ENCODE measurements around the gene KRTAP2-3.
"Not testable (repeated sequence)": the region's sequence is repeated elsewhere in the genome, so short reads cannot be mapped to it uniquely, and the experiment has no call there.

KRTAP2-3 gene

DNA sequence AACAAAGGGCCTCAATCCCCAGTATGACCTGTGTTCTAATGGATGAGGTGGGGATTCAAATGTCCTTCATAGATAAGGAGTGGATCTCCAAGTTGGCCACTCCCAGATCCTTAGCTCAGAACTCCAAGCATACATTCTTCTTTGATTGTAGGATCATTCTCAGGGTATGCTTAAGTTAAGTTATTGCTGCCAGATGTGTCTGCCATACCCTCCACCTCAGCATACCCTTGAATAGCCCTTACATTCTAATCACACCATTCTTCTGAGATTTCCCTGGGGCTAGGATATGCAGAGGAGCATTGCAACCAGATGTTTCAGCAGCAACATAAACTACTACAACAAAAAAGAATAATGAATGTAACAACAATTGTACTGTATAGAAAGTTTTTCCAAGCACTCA, 7.4 kb upstream of the KRTAP2-3 start:
- Histone ChIP-seq H3K27ac (ENCODE audit: low read depth in 2 of 2, low read length in 2 of 2) (no peak overlapping the region), H3K27me3 (ENCODE audit: control insufficient read depth in 2 of 2, insufficient read depth in 2 of 2, low read length in 2 of 2) (no peaks in the 10 kb centered on the region), H3K36me3 (ENCODE audit: control insufficient read depth in 2 of 2, insufficient read depth in 2 of 2, low read length in 2 of 2) (no peaks in the 10 kb centered on the region), H3K4me3 (ENCODE audit: low read length in 2 of 2) (no peak overlapping the region), H3K9me3 (ENCODE audit: control insufficient read depth in 2 of 2, low read length in 2 of 2) (no peaks in the 10 kb centered on the region), H3K4me1 (ENCODE audit: control insufficient read depth in 2 of 2, insufficient read depth in 2 of 2, low read length in 2 of 2) (no peaks in the 10 kb centered on the region), H3K9ac (ENCODE audit: low read depth in 1 of 2, low read length in 2 of 2) (no peak overlapping the region)

DNA sequence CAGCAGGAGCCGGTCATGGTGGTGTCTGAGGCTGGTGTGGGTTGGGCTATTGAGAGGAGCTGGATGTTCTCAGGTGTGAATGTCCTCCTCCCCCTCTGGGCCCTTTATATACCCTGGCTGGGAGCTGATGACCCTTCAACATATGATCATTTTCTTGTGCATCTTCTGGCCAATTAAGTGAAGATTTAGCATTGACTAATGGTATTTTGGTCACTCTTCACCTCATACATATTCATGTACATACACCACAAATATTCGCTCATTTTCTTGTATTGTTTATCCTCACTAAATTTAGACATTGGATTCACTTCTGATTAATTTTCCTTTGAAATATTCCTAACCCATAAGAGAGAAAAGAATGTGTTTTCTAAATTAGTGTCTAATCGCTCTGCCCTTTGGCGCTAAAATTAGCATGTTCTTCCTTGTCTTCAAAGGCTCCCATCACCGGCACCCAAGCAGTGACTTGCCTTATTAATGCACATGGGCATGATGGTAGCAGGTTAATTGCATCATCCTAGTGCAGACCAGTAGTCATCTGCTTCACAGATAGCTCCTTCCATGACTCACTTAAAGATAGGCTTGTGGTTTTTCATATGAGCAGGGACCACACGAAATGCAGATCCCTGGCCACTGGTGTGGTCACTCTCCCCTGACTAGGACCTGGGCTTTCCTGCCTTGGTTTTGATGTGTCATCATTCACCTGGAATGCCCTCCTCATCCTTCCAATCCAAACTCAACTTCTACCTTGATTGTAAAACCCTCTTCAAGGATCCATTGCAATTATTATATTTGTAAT, 6.1 kb upstream of the KRTAP2-3 start, which contains the start of gene KRTAP2-4:
Gene KRTAP2-4 (minus strand): TSS at position 51 of the 796 bp plus-strand sequence. CDS start 34 bp downstream, at position 17.
- Histone ChIP-seq H3K4me3 (ENCODE audit: low read length in 2 of 2) (no peak within 1 kb of the TSS), H3K36me3 (ENCODE audit: control insufficient read depth in 2 of 2, insufficient read depth in 2 of 2, low read length in 2 of 2) (no peaks in the 10 kb centered on the region), H3K9me3 (ENCODE audit: control insufficient read depth in 2 of 2, low read length in 2 of 2) (no peaks in the 10 kb centered on the region), H3K27me3 (ENCODE audit: control insufficient read depth in 2 of 2, insufficient read depth in 2 of 2, low read length in 2 of 2) (peaks cover 0 to 2% of the 10 kb centered on the region in 2 donors), H3K4me1 (ENCODE audit: control insufficient read depth in 2 of 2, insufficient read depth in 2 of 2, low read length in 2 of 2) (no peaks in the 10 kb centered on the region), H3K9ac (ENCODE audit: low read depth in 1 of 2, low read length in 2 of 2) (no peak within 1 kb of the TSS), H3K27ac (ENCODE audit: low read depth in 2 of 2, low read length in 2 of 2) (no peak within 1 kb of the TSS)

DNA sequence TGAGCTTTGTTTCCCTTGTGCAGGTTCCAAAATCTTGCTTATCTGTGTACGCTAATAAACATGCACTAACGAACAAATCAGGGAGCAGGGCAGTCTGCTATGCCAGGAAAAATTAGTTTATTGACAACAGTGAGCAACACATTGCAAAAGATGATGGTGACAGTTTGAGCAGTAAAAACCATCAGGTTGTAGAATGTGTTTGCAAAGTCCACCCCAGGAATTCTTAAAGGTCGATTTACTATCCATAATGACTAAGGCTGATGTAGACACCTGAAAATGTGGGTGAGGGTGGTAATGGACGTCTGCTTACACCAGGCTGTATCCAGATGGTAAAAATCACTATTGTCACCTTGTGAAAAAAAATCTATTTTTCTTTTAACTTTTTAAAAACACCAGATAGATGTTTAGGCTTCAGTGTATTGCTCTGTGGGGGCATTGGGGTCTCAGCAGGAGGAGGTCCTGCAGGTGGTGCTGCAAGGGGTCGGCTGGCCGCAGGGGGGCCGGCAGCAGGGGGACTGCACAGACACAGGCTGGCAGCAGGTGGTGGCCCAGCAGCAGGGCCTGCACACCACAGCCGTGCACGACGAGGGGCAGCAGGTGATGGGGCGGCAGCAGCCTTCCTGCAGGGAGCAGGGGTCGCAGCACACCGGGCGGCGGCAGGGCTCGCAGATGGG, 5.2 kb upstream of the KRTAP2-3 start:
- not testable (repeated sequence) for H3K4me3 ChIP-seq (ENCODE audit: low read length in 2 of 2); H3K9ac ChIP-seq (ENCODE audit: low read depth in 1 of 2, low read length in 2 of 2); H3K4me1 ChIP-seq (ENCODE audit: control insufficient read depth in 2 of 2, insufficient read depth in 2 of 2, low read length in 2 of 2); H3K9me3 ChIP-seq (ENCODE audit: control insufficient read depth in 2 of 2, low read length in 2 of 2); H3K36me3 ChIP-seq (ENCODE audit: control insufficient read depth in 2 of 2, insufficient read depth in 2 of 2, low read length in 2 of 2); H3K27ac ChIP-seq (ENCODE audit: low read depth in 2 of 2, low read length in 2 of 2); H3K27me3 ChIP-seq (ENCODE audit: control insufficient read depth in 2 of 2, insufficient read depth in 2 of 2, low read length in 2 of 2)

DNA sequence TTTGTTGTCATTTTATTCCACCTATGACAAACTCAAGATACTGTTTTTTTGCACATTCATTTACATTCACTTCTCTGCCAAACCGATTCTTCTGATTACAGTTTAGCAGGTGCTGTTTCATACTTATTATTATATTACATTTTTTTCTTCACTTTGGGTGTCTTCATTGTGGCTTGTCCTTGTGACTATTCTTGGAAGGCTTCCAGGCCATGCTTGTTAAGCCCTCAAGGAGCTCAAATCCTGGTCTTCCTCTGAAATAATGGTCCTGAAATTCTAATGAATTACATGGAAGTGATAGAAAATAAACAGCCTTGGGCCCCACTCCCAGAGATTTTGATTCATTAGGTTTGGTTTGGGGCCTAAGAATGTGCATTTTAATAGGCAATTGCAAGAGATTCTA, 4.4 kb upstream of the KRTAP2-3 start:
- Histone ChIP-seq H3K4me3 (ENCODE audit: low read length in 2 of 2) (no peak overlapping the region), H3K4me1 (ENCODE audit: control insufficient read depth in 2 of 2, insufficient read depth in 2 of 2, low read length in 2 of 2) (no peaks in the 10 kb centered on the region), H3K9ac (ENCODE audit: low read depth in 1 of 2, low read length in 2 of 2) (no peak overlapping the region), H3K27me3 (ENCODE audit: control insufficient read depth in 2 of 2, insufficient read depth in 2 of 2, low read length in 2 of 2) (peaks cover 2 to 4% of the 10 kb centered on the region in 2 donors), H3K36me3 (ENCODE audit: control insufficient read depth in 2 of 2, insufficient read depth in 2 of 2, low read length in 2 of 2) (no peaks in the 10 kb centered on the region), H3K27ac (ENCODE audit: low read depth in 2 of 2, low read length in 2 of 2) (no peak overlapping the region), H3K9me3 (ENCODE audit: control insufficient read depth in 2 of 2, low read length in 2 of 2) (no peaks in the 10 kb centered on the region)

DNA sequence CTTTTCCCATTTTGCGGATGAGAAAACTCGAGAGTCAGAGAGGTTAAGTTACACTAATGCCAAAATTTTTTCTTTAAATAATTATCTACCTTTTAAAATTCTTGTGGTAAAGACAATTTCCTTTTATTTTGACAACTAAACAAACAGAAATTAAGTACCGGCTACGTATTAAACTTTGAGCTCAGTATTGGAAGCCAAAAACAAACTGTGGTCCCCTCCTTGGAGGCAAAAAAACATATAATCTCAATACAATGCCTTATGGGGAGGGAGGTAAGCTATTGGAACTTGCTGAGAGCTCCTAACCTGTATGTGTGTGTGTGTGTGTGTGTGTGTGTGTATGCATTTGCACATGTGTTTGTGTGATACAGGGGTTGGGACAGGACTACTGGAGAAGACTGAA, 3.5 kb upstream of the KRTAP2-3 start:
- Histone ChIP-seq H3K4me1 (ENCODE audit: control insufficient read depth in 2 of 2, insufficient read depth in 2 of 2, low read length in 2 of 2) (no peaks in the 10 kb centered on the region), H3K9ac (ENCODE audit: low read depth in 1 of 2, low read length in 2 of 2) (no peak overlapping the region), H3K4me3 (ENCODE audit: low read length in 2 of 2) (no peak overlapping the region), H3K27ac (ENCODE audit: low read depth in 2 of 2, low read length in 2 of 2) (no peak overlapping the region), H3K36me3 (ENCODE audit: control insufficient read depth in 2 of 2, insufficient read depth in 2 of 2, low read length in 2 of 2) (no peaks in the 10 kb centered on the region), H3K27me3 (ENCODE audit: control insufficient read depth in 2 of 2, insufficient read depth in 2 of 2, low read length in 2 of 2) (peaks cover 4 to 5% of the 10 kb centered on the region in 2 donors), H3K9me3 (ENCODE audit: control insufficient read depth in 2 of 2, low read length in 2 of 2) (no peaks in the 10 kb centered on the region)

DNA sequence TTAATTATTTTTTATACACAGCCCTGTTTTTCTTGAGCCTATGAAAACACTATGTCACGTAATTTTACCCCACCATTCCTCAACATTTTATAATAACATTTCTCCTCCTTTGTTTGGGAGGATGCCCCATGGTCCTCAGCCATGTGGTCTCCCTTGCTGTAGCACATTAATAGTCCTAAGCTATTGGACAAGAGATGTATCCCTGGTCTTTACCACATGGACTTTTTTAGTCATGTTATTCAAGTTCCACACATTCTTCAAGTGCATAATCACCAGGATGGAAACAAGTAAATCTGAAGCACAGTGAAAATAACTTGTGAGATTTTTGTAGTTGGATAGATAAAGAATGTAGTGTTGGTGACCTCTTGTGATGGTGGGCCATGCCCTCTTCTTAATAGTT, 2.0 kb upstream of the KRTAP2-3 start:
- Histone ChIP-seq H3K27ac (ENCODE audit: low read depth in 2 of 2, low read length in 2 of 2) (no peak overlapping the region), H3K9ac (ENCODE audit: low read depth in 1 of 2, low read length in 2 of 2) (no peak overlapping the region), H3K4me1 (ENCODE audit: control insufficient read depth in 2 of 2, insufficient read depth in 2 of 2, low read length in 2 of 2) (no peaks in the 10 kb centered on the region), H3K9me3 (ENCODE audit: control insufficient read depth in 2 of 2, low read length in 2 of 2) (peaks cover 0 to 3% of the 10 kb centered on the region in 2 donors), H3K4me3 (ENCODE audit: low read length in 2 of 2) (no peak overlapping the region), H3K36me3 (ENCODE audit: control insufficient read depth in 2 of 2, insufficient read depth in 2 of 2, low read length in 2 of 2) (no peaks in the 10 kb centered on the region), H3K27me3 (ENCODE audit: control insufficient read depth in 2 of 2, insufficient read depth in 2 of 2, low read length in 2 of 2) (peaks cover 4 to 7% of the 10 kb centered on the region in 2 donors)

DNA sequence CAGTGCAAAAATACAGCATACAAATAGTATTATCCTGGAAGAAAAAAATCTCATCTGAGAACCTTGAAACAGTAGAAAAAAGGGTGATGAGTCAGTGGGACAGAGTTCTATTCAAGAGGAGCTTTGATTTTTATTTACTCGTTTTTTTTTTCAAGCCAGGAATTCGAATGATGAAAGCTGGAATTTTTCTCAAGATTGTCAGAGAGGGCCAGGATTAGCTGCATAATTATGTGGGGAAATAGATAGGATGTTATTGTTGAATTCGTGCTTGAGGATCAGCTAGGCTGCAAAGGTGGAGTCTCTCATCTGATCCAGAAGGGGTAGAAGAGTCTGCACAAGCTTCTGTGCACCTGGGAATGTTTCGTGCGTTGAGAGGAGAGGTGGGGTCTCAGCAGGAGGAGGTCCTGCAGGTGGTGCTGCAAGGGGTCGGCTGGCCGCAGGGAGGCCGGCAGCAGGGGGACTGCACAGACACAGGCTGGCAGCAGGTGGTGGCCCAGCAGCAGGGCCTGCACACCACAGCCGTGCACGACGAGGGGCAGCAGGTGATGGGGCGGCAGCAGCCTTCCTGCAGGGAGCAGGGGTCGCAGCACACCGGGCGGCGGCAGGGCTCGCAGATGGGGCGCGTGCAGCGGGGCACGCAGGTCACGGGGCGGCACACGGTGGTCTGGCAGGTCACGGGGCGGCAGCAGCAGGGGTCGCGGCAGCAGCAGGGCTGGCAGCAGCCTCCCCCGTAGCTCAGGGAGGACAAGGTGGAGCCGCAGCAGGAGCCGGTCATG, 450 bp downstream of the KRTAP2-3 start:
- not testable (repeated sequence) for H3K27ac ChIP-seq (ENCODE audit: low read depth in 2 of 2, low read length in 2 of 2); H3K9ac ChIP-seq (ENCODE audit: low read depth in 1 of 2, low read length in 2 of 2); H3K9me3 ChIP-seq (ENCODE audit: control insufficient read depth in 2 of 2, low read length in 2 of 2); H3K27me3 ChIP-seq (ENCODE audit: control insufficient read depth in 2 of 2, insufficient read depth in 2 of 2, low read length in 2 of 2); H3K36me3 ChIP-seq (ENCODE audit: control insufficient read depth in 2 of 2, insufficient read depth in 2 of 2, low read length in 2 of 2); H3K4me1 ChIP-seq (ENCODE audit: control insufficient read depth in 2 of 2, insufficient read depth in 2 of 2, low read length in 2 of 2); H3K4me3 ChIP-seq (ENCODE audit: low read length in 2 of 2)

DNA sequence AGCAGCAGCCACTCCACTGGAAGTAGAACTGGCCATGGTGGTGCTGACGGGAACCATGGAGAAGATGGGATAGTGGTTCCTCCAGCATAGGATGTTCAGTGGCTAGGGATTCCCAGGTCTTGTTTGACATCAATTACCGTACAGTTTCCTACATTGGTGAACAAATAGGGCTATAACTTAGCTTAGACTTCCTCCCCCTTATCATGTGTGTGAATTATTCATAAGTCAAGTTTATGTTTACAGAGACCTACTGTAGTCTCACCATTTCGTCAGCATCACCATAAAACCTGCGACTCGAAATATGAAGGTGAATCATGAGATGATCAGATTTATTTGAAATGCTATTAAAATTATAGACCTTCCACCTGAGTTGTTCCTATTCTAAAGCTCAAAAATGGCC, 1.2 kb downstream of the KRTAP2-3 start:
- Histone ChIP-seq H3K9ac (ENCODE audit: low read depth in 1 of 2, low read length in 2 of 2) (no peak overlapping the region), H3K4me1 (ENCODE audit: control insufficient read depth in 2 of 2, insufficient read depth in 2 of 2, low read length in 2 of 2) (no peaks in the 10 kb centered on the region), H3K27me3 (ENCODE audit: control insufficient read depth in 2 of 2, insufficient read depth in 2 of 2, low read length in 2 of 2) (peaks cover 6 to 7% of the 10 kb centered on the region in 2 donors), H3K27ac (ENCODE audit: low read depth in 2 of 2, low read length in 2 of 2) (no peak overlapping the region), H3K36me3 (ENCODE audit: control insufficient read depth in 2 of 2, insufficient read depth in 2 of 2, low read length in 2 of 2) (no peaks in the 10 kb centered on the region), H3K9me3 (ENCODE audit: control insufficient read depth in 2 of 2, low read length in 2 of 2) (peaks cover 0 to 3% of the 10 kb centered on the region in 2 donors), H3K4me3 (ENCODE audit: low read length in 2 of 2) (no peak overlapping the region)

DNA sequence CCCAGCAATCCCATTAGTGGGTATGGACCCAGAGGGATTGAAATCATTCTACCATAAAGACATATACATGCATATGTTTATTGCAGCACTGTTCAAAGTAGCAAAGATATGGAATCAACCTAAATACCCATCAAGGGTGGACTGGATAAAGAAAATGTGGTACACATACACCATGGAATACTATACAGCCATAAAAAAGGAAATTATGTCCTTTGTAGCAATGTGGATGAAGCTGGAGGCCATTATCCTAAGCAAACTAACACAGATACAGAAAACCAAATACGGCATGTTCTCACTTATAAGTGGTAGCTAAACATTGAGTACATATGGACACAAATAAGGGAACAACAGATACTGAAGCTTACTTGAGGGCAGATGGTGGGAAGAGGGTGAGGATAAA, 2.4 kb downstream of the KRTAP2-3 start:
- peaks cover 6 to 7% of the 10 kb centered on the region in 2 donors for H3K27me3 ChIP-seq (ENCODE audit: control insufficient read depth in 2 of 2, insufficient read depth in 2 of 2, low read length in 2 of 2)
- peaks cover 0 to 3% of the 10 kb centered on the region in 2 donors for H3K9me3 ChIP-seq (ENCODE audit: control insufficient read depth in 2 of 2, low read length in 2 of 2)
- H3K9ac ChIP-seq (ENCODE audit: low read depth in 1 of 2, low read length in 2 of 2): no peak overlapping the region
- no peak overlapping the region for H3K4me3 ChIP-seq (ENCODE audit: low read length in 2 of 2)
- no peaks in the 10 kb centered on the region for H3K36me3 ChIP-seq (ENCODE audit: control insufficient read depth in 2 of 2, insufficient read depth in 2 of 2, low read length in 2 of 2)
- no peak overlapping the region for H3K27ac ChIP-seq (ENCODE audit: low read depth in 2 of 2, low read length in 2 of 2)
- no peaks in the 10 kb centered on the region for H3K4me1 ChIP-seq (ENCODE audit: control insufficient read depth in 2 of 2, insufficient read depth in 2 of 2, low read length in 2 of 2)

DNA sequence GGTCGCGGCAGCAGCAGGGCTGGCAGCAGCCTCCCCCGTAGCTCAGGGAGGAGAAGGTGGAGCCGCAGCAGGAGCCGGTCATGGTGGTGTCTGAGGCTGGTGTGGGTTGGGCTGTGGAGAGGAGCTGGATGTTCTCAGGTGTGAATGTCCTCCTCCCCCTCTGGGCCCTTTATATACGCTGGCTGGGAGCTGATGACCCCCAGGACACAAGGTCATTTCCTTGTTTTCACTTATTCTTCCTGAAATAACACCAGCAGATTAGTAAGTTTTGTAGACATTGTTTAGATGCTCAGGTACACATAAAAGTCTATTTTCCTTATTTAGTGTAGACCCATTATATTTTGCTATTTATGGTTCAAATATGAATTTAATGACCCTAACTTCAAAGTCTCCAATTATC, 4.8 kb downstream of the KRTAP2-3 start, which contains the start of gene KRTAP2-2:
Gene KRTAP2-2 (minus strand): TSS at position 101 of the 400 bp plus-strand sequence. CDS start 19 bp downstream, at position 82.
- not testable (repeated sequence) for H3K36me3 ChIP-seq (ENCODE audit: control insufficient read depth in 2 of 2, insufficient read depth in 2 of 2, low read length in 2 of 2); H3K4me1 ChIP-seq (ENCODE audit: control insufficient read depth in 2 of 2, insufficient read depth in 2 of 2, low read length in 2 of 2); H3K27me3 ChIP-seq (ENCODE audit: control insufficient read depth in 2 of 2, insufficient read depth in 2 of 2, low read length in 2 of 2); H3K4me3 ChIP-seq (ENCODE audit: low read length in 2 of 2); H3K9me3 ChIP-seq (ENCODE audit: control insufficient read depth in 2 of 2, low read length in 2 of 2); H3K9ac ChIP-seq (ENCODE audit: low read depth in 1 of 2, low read length in 2 of 2); H3K27ac ChIP-seq (ENCODE audit: low read depth in 2 of 2, low read length in 2 of 2)
